HG02678 (cell line): ENCODE results near the gene UBA5.
A peak's percentile ranks its signal among the peaks of the same experiment; 100 is the strongest.
"Not testable (repeated sequence)": the region's sequence is repeated elsewhere in the genome, so short reads cannot be mapped to it uniquely, and the experiment has no call there.

Source experiments
- ATAC-seq: cut with Tn5 transposase; IDR thresholded peaks from one replicate; pipeline ENCODE4 v1.9.1; 2021; ENCODE audit warnings: mild to moderate bottlenecking, moderate library complexity; ENCODE audit not compliant: unreplicated experiment

Gene UBA5

DNA sequence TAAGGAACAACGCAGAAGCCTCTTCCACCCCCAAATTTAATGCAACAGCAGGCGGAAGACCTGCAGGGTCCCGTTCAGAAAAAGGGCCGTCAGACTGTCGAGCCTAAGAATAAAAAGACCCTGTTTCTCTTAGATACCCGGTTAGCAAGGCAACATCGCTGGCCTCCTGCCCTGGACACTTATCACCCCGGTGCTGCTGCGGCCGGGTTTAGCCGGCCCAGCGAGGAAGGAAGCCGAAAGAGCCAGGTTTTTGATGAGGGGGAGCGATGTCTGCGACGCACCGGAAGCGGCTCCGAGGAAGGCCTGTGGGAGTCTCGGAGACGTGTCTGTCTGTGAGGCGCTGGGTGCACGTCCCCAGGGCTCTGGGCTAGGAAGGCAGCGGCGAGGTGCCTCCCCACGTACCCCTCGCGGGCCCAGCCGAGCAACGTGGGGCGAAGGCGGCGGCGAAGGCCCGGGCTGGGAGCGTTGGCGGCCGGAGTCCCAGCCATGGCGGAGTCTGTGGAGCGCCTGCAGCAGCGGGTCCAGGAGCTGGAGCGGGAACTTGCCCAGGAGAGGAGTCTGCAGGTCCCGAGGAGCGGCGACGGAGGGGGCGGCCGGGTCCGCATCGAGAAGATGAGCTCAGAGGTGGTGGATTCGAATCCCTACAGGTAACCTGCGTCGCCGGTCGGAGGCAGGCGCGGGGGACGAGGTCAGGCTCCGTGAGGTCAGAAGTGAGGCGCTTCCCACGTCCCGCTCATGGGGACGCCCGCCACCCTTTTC, at the start of gene UBA5:
Gene UBA5 (plus strand): TSS at position 278 of the 759 bp plus-strand sequence. CDS start 209 bp downstream, at position 487.
- peak; percentile 71 for ATAC-seq

DNA sequence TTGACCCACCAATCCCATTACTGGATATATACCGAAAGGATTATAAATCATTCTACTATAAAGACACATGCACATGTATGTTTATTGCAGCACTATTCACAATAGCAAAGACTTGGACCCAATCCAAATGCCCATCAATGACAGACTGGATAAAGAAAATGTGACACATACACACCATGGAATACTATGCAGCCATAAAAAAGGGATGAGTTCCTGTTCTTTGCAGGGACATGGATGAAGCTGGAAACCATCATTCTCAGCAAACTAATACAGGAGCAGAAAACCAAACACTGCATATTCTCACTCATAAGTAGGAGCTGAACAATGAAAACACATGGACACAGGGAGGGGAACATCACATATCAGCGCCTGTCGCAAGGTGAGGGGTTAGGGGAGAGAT, 44.8 kb upstream of the UBA5 start:
- not testable (repeated sequence) for ATAC-seq

GRCh38 chr3:132615881-132616280, 44.2 kb upstream of the UBA5 start:
- ATAC-seq, result no peak

GRCh38 chr3:132616780-132617179, 43.3 kb upstream of the UBA5 start:
- ATAC-seq, result no peak

DNA sequence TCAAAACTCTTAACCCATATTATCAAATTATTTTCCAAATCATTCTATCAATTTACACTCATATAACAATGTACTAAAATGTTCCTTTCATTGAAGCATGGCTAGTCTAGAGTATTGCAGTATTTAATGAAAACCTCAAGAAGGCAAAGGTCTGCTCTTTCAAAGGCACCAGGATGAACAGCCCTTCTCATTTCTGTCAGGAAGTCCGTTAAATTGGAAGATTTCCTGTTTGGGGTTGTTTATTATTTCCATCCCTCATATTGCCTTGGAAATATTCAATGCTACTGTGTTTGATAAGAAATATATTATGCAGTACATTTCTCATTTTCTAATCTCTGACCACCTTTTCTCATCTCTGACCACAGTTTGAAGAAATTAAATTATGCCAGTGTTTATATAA, 38.0 kb upstream of the UBA5 start:
- ATAC-seq, result no peak

DNA sequence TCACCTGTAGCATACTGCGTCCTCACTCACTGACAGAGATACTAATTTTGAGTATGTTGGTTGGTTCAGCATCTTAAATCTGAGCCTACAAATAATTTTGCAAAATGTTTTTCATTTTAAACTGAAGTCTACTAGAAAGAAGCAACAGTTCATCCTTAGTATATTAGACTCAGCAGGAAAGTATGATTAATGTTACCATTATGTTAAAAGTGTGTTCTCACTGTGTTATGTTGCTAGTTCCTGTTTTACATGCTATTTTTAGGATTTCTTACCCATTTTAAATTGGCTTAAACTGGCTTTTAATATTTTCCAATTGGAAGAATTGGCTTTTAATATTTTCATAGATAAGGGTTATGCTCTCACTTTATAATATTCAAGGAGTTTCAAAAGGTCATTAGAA, 37.4 kb upstream of the UBA5 start:
- no peak for ATAC-seq

DNA sequence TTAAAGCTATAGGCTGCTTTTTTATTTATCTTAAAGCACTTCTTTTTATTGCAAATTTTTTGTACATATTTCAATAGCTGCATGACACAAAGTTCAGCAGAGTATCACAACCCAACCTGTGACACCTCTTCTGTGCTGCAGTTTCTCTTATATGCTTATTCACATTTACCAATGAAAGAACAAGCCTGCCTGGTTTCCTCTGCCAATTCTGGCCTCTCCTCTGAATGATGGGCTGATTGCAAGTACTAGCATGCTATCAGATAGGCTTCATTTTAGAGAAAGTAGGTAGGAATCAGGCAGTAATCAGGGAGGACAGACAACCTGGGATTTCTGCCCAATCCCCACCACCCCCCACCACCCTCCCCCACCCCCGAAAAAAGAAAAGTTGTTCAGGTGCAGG, 36.5 kb upstream of the UBA5 start:
- ATAC-seq, result no peak

DNA sequence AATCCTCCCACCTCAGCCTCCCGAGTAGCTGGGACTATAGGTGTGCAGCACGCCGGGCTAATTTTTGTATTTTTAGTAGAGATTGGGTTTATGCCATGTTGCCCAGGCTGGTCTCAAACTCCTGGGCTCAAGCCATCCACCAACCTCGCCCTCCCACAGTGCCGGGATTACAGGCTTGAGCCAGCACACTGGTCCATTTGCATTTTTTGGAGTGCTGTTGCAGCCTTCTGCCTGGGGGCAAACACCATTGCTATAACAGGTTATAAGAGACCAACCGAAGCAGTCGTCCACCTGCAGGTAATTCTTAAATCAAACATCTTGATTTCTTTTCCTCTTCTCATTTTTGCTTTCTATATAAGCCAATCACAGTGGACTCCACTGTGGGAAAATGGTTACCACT, 35.3 kb upstream of the UBA5 start:
- ATAC-seq, result no peak

GRCh38 chr3:132625613-132626012, 34.5 kb upstream of the UBA5 start:
- peak; percentile 81 for ATAC-seq

DNA sequence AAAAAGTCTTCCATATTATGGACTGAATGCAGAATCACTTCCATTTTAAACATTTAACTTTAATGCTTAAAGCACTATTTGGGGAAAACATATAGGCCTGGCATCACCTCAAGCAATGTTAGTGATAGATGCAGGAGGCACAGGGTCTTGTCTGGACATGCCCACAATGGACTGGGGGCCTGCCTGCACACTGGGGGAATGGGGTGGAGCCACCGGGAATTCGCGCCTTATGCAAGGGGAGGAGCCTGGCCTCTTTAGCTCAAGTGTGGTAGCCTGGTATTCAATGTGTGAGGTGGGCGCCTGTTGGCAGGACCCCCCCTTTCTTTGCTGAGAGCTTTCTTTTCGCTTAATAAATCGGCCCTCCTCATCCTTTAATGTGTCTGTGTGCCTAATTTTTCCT, 33.2 kb upstream of the UBA5 start:
- ATAC-seq, result no peak

- ATAC-seq, result no peak
Measured at GRCh38 chr3:132628157-132628556, 32.0 kb upstream of the UBA5 start.

- no peak for ATAC-seq
Measured at GRCh38 chr3:132629928-132630327, 30.2 kb upstream of the UBA5 start.

- no peak for ATAC-seq
Measured at GRCh38 chr3:132630612-132631011, 29.5 kb upstream of the UBA5 start.

DNA sequence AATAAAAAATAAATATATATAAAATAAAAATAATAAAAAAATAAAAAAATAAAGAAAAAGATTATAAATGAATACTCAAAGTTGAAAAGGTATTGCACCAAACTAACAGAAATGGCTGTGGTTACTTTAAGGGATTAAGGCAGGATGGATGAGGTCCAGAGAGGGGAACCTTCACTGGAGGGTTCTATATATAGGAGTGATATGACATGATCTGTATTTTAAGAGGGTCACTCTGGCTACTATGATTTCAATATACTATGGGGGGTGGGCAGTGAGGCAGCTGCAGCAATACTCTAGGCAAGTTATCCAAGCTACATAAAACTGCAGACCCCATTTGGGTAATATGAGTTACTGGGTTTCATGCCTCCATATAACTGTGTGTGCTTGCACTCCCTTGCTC, 25.1 kb upstream of the UBA5 start:
- no peak for ATAC-seq

DNA sequence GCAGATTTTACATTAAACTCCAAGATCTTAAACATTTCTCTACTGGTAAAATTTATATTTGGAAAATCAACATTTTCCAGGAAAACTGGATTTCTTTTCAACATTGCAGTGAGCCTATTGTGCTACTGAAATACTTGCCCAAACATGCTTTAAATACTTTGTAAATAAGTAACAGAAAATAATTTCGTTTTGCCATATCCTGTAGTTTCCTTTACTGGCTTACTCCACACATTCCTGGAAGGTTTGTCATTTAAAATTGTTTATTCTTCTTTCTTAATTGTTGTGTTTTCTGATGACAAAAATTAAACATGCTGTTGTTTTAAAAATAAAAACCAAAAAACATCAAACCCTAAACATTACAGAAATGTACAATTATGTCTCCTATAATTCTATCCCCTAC, 22.5 kb upstream of the UBA5 start:
- ATAC-seq, result no peak

- no peak for ATAC-seq
Measured at GRCh38 chr3:132638706-132639105, 21.4 kb upstream of the UBA5 start.

DNA sequence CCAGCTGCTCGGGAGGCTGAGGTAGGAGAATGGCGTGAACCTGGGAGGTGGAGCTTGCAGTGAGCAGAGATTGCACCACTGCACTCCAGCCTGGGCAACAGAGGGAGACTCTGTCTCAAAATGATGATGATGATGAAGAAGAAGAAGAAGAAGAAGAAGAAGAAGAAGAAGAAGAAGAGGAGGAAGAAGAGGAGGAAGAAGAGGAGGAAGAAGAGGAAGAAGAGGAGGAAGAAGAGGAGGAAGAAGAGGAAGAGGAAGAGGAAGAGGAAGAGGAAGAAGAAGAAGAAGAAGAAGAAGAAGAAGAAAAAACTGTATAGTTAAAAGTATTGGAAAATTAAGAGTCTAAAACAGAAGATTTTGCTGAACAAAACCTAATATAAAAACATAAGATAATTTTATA, 18.7 kb upstream of the UBA5 start:
- not testable (repeated sequence) for ATAC-seq

GRCh38 chr3:132641837-132642538, 18.1 kb upstream of the UBA5 start:
- no peak for ATAC-seq

GRCh38 chr3:132642539-132642847, 17.6 kb upstream of the UBA5 start:
- ATAC-seq, result no peak

- ATAC-seq, result no peak
Measured at GRCh38 chr3:132643366-132643765, 16.8 kb upstream of the UBA5 start.

- no peak for ATAC-seq
Measured at GRCh38 chr3:132645058-132645457, 15.1 kb upstream of the UBA5 start.

DNA sequence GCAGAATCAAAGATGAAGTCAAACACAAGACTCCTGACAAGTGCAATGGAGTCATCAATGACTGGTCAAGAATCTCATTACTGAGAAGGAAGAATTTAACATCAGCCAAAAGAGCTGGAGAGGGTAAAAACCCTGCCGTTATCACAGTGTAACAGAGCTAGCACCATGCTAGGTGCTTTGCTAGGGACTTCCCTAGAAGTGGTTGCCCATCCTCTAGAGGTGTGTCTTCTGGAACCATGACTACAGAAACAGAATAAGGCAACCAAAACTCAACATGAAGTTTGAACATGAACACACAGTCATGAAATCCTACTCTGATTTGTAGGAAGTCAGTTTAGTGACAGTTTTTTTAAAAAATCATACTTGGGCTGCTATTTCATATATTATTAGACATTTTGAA, 10.0 kb upstream of the UBA5 start:
- no peak for ATAC-seq
